ENCODE data around the gene OSER1. TPM values are rescaled to one million over a fixed set of nuclear protein-coding genes. Genes with fewer than 3 reads are reported as not detected.

Gene OSER1
- total and polyA plus RNA-seq, 7 experiments from 2014 or later: 25.0 to 115 (median 43.0) TPM

DNA sequence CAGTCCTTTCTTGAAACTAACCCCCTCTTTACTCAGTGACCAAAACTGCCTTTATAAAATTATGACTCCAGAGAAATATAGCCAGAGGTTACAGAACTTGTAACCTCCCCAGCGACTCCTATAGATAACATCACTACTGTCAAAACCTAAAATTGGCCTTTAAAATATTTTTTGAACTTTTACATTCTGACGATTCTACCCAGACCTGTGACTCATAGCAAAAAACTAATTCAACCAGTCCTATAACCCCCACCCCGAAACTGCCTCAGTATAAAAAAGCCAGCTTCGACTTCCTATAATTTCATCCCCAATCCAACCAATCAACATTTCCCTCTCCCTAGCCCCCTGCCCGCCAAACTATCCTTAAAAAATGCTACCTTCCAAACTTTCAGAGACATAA is 37.5 kb downstream of the OSER1 start:
- peaks cover 0 to 2% (median 0%) of the 10 kb centered on the region in 7 donors for H3K4me1 Mint-ChIP-seq
- peaks cover 0 to 10% (median 2%) of the 10 kb centered on the region in 11 donors for H3K9me3 Mint-ChIP-seq
- no peaks in the 10 kb centered on the region for H3K36me3 Mint-ChIP-seq
- H3K27me3 ChIP-seq (ENCODE audit: control insufficient read depth in 2 of 2, insufficient read depth in 2 of 2, low read length in 2 of 2): no peaks in the 10 kb centered on the region
- H3K36me3 ChIP-seq (ENCODE audit: control insufficient read depth in 2 of 3, insufficient read depth in 3 of 3, low read length in 3 of 3): no peaks in the 10 kb centered on the region
- ATAC-seq (no peak), DNase-seq (no peak)
- no peaks in the 10 kb centered on the region for H3K9me3 ChIP-seq (ENCODE audit: control insufficient read depth in 2 of 3, low read length in 3 of 3)
- no peak overlapping the region for H3K27ac Mint-ChIP-seq
- ChIA-PET POLR2A (no interaction called here), CTCF (no interaction called here)
- no peaks in the 10 kb centered on the region for H3K4me1 ChIP-seq (ENCODE audit: control insufficient read depth in 2 of 2, insufficient read depth in 2 of 2, low read length in 2 of 2)
- H3K27me3 Mint-ChIP-seq: peaks cover 22 to 44% (median 27%) of the 10 kb centered on the region in 5 donors
- no peak overlapping the region for H3K4me3 ChIP-seq (ENCODE audit: low read length)
- H3K27ac ChIP-seq (ENCODE audit: low read depth, low read length): no peak overlapping the region
- no peak overlapping the region for H3K4me3 Mint-ChIP-seq
- intact Hi-C loops (cut with micrococcal nuclease): no loop called here

DNA sequence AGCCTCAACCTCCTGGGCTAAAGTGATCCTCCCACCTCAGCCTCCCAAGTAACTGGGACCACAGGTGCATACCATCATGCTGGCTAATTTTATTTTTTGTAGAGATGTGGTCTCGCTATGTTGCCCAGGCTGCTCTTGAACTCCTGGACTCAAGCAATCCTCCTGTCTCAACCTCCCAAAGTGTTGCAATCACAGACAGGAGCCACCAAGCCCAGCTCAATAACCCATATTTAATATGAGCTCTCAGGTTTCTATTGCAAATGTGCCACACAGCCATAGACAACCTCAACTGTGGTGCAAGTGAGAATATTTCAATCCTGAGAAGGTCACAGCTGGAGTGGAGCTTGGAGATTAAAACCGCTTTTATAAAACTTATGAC is 38.0 kb downstream of the OSER1 start:
- no peak for ATAC-seq
- Histone ChIP-seq H3K9me3 (ENCODE audit: control insufficient read depth in 2 of 3, low read length in 3 of 3) (no peaks in the 10 kb centered on the region), H3K27ac (ENCODE audit: low read depth, low read length) (no peak overlapping the region), H3K36me3 (ENCODE audit: control insufficient read depth in 2 of 3, insufficient read depth in 3 of 3, low read length in 3 of 3) (no peaks in the 10 kb centered on the region), H3K4me1 (ENCODE audit: control insufficient read depth in 2 of 2, insufficient read depth in 2 of 2, low read length in 2 of 2) (no peaks in the 10 kb centered on the region), H3K4me3 (ENCODE audit: low read length) (no peak overlapping the region), H3K27me3 (ENCODE audit: control insufficient read depth in 2 of 2, insufficient read depth in 2 of 2, low read length in 2 of 2) (no peaks in the 10 kb centered on the region)
- CTCF ChIA-PET: no interaction called here
- no peaks in the 10 kb centered on the region for H3K36me3 Mint-ChIP-seq
- H3K27me3 Mint-ChIP-seq: peaks cover 22 to 44% (median 29%) of the 10 kb centered on the region in 5 donors
- peaks cover 0 to 10% (median 2%) of the 10 kb centered on the region in 11 donors for H3K9me3 Mint-ChIP-seq
- DNase-seq: no peak
- intact Hi-C loops (cut with micrococcal nuclease): no loop called here
- H3K27ac Mint-ChIP-seq: no peak overlapping the region
- no peak overlapping the region for H3K4me3 Mint-ChIP-seq
- peaks cover 0 to 2% (median 0%) of the 10 kb centered on the region in 7 donors for H3K4me1 Mint-ChIP-seq
- POLR2A ChIA-PET: no interaction called here

DNA sequence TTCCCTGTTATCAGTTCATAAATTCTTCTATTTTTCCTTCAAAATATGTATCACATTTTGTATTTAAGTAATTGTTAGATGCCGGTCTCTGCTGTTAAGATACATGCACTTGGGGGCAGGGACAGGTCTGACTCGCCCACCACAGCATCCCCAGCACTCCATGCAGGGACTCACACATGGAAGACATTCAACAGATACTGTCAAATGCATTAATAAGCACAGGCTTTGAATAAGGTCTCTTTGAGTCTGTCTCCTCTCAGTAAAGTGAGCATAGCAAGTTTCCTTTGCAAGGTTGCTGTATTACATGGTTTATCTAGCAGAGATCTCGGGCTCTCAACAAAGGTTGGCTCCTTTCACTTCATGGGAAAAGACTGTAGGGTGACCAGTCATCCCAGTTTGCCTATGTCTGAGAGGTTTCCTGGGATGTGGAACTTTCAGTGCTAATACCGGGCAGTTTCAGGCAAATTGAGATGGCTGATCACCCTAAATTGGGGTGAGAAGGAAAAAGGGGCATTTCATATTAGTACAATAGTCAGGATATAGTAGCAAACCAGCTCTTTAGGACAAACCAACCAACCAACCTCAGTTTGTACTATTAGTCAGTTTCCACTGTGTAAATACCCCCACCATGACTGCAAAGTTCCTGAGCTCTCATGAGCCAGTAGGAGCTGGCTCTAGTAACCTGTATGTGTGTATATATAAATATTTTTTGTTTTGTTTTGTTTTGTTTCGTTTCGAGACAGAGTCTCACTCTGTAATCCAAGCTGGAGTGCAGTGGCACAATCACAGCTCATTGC is 38.6 kb downstream of the OSER1 start:
- Histone ChIP-seq H3K4me1 (ENCODE audit: control insufficient read depth in 2 of 2, insufficient read depth in 2 of 2, low read length in 2 of 2) (no peaks in the 10 kb centered on the region), H3K27me3 (ENCODE audit: control insufficient read depth in 2 of 2, insufficient read depth in 2 of 2, low read length in 2 of 2) (no peaks in the 10 kb centered on the region), H3K9me3 (ENCODE audit: control insufficient read depth in 2 of 3, low read length in 3 of 3) (no peaks in the 10 kb centered on the region), H3K4me3 (ENCODE audit: low read length) (no peak overlapping the region), H3K27ac (ENCODE audit: low read depth, low read length) (no peak overlapping the region), H3K36me3 (ENCODE audit: control insufficient read depth in 2 of 3, insufficient read depth in 3 of 3, low read length in 3 of 3) (no peaks in the 10 kb centered on the region)
- ChIA-PET POLR2A (no interaction called here), CTCF (no interaction called here)
- Mint-ChIP-seq H3K4me1 (peaks cover 0 to 2% (median 0%) of the 10 kb centered on the region in 7 donors), H3K4me3 (no peak overlapping the region), H3K36me3 (no peaks in the 10 kb centered on the region), H3K27me3 (peaks cover 22 to 44% (median 35%) of the 10 kb centered on the region in 5 donors), H3K27ac (no peak overlapping the region), H3K9me3 (peaks cover 0 to 10% (median 2%) of the 10 kb centered on the region in 11 donors)
- ATAC-seq (no peak), DNase-seq (no peak)
- intact Hi-C loops (cut with micrococcal nuclease): no loop called here

DNA sequence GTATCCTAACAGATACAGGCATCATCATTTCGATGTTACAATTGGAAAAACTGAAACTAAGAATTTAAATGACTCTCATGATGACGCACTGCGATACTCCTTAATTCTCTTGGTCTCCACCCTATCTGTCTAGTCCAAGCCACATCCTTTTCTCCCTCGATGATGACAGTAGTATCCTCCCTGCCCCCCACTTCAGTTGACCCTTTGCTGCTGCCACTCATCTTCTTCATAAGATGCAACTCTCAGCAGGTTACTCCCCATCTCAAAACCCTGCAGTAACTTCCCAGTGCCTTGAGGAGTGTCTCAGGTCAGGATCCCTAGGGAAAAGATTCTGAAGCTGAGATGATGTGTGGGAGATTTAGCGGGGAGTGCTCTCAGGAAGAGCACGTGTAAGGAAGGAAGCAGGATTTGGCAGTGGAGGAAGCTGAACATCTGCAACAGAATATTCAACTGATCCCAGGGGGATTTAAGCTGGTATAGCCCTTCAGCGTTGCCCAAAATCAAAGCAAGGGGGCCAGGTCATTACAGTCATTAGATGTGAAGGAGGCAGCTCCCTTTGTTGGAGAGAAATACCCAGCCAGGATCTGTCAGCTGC is 39.7 kb downstream of the OSER1 start:
- Histone ChIP-seq H3K4me3 (ENCODE audit: low read length) (no peak overlapping the region), H3K36me3 (ENCODE audit: control insufficient read depth in 2 of 3, insufficient read depth in 3 of 3, low read length in 3 of 3) (no peaks in the 10 kb centered on the region), H3K4me1 (ENCODE audit: control insufficient read depth in 2 of 2, insufficient read depth in 2 of 2, low read length in 2 of 2) (no peaks in the 10 kb centered on the region), H3K27ac (ENCODE audit: low read depth, low read length) (no peak overlapping the region), H3K27me3 (ENCODE audit: control insufficient read depth in 2 of 2, insufficient read depth in 2 of 2, low read length in 2 of 2) (no peaks in the 10 kb centered on the region), H3K9me3 (ENCODE audit: control insufficient read depth in 2 of 3, low read length in 3 of 3) (no peaks in the 10 kb centered on the region)
- Mint-ChIP-seq H3K9me3 (peaks cover 0 to 10% (median 2%) of the 10 kb centered on the region in 11 donors), H3K4me1 (peaks cover 0 to 2% (median 0%) of the 10 kb centered on the region in 7 donors), H3K4me3 (no peak overlapping the region), H3K36me3 (no peaks in the 10 kb centered on the region), H3K27ac (no peak overlapping the region), H3K27me3 (peaks cover 20 to 43% (median 42%) of the 10 kb centered on the region in 5 donors)
- POLR2A ChIA-PET: no interaction called here
- ATAC-seq (no peak), DNase-seq (no peak)
- CTCF ChIA-PET: interaction anchor here (0.6 kb wide), 1 partner anchor 50 kb away, joined by 3 read pairs; no protein-coding TSS in a partner anchor
- intact Hi-C loops (cut with micrococcal nuclease): no loop called here

DNA sequence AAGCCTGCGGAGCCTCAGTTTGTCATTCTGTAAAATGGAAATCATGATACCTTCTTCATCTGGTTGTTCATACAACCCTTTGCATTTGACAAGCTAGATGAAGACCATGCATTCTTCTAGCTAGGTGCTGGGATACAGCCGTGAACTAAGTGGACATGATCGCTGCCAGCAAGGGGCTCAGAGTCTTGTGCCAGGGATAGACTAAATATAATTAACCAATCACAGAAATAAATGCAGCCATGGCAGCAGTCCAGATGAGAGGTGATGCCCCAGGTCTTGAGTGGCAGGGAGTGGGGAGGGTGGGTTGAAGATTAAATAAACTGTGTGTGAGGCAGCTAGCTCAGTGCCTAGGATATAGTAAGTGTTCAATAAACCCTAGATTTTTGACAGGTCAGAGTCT is 42.8 kb downstream of the OSER1 start:
- Histone ChIP-seq H3K36me3 (ENCODE audit: control insufficient read depth in 2 of 3, insufficient read depth in 3 of 3, low read length in 3 of 3) (no peaks in the 10 kb centered on the region), H3K4me3 (ENCODE audit: low read length) (no peak overlapping the region), H3K27me3 (ENCODE audit: control insufficient read depth in 2 of 2, insufficient read depth in 2 of 2, low read length in 2 of 2) (no peaks in the 10 kb centered on the region), H3K9me3 (ENCODE audit: control insufficient read depth in 2 of 3, low read length in 3 of 3) (no peaks in the 10 kb centered on the region), H3K27ac (ENCODE audit: low read depth, low read length) (no peak overlapping the region), H3K4me1 (ENCODE audit: control insufficient read depth in 2 of 2, insufficient read depth in 2 of 2, low read length in 2 of 2) (no peaks in the 10 kb centered on the region)
- Mint-ChIP-seq H3K36me3 (peaks cover 0 to 3% (median 0%) of the 10 kb centered on the region in 5 donors), H3K27me3 (peaks cover 24 to 55% (median 54%) of the 10 kb centered on the region in 5 donors), H3K4me1 (peaks cover 0 to 2% (median 0%) of the 10 kb centered on the region in 7 donors), H3K4me3 (no peak overlapping the region), H3K27ac (no peak overlapping the region), H3K9me3 (peaks cover 0 to 10% (median 3%) of the 10 kb centered on the region in 11 donors)
- DNase-seq (no peak), ATAC-seq (no peak)
- POLR2A ChIA-PET: no interaction called here
- intact Hi-C loops (cut with micrococcal nuclease): no loop called here
- CTCF ChIA-PET: interaction anchor here (0.6 to 1.2 kb wide), 2 partner anchors 50 to 404 kb away, joined by 3 to 4 read pairs; no protein-coding TSS in a partner anchor

DNA sequence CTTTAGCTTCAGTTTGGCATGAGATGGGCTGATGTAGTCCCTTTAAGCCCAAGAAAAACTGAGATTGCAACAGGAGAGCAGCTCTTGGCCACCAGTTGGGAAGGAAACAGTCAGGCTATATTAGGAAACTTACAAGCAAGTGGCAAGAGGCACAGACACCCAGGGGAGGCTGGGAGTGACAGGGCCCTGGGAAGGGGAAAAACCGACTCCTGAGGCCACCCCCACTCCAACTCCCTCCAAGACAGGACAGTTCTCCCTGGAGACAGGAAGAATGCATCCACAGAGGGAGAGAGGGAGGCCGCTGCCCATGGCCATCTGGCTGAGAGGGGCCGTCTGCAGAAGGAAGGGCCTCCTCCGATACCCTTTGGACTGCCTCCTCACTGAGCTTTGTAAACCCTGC is 44.1 kb downstream of the OSER1 start:
- Histone ChIP-seq H3K9me3 (ENCODE audit: control insufficient read depth in 2 of 3, low read length in 3 of 3) (no peaks in the 10 kb centered on the region), H3K4me3 (ENCODE audit: low read length) (no peak overlapping the region), H3K27me3 (ENCODE audit: control insufficient read depth in 2 of 2, insufficient read depth in 2 of 2, low read length in 2 of 2) (no peaks in the 10 kb centered on the region), H3K36me3 (ENCODE audit: control insufficient read depth in 2 of 3, insufficient read depth in 3 of 3, low read length in 3 of 3) (no peaks in the 10 kb centered on the region), H3K4me1 (ENCODE audit: control insufficient read depth in 2 of 2, insufficient read depth in 2 of 2, low read length in 2 of 2) (no peaks in the 10 kb centered on the region), H3K27ac (ENCODE audit: low read depth, low read length) (no peak overlapping the region)
- DNase-seq: no peak
- H3K36me3 Mint-ChIP-seq: peaks cover 0 to 3% (median 0%) of the 10 kb centered on the region in 5 donors
- no peak for ATAC-seq
- H3K4me3 Mint-ChIP-seq: no peak overlapping the region
- CTCF ChIA-PET: no interaction called here
- no peak overlapping the region for H3K27ac Mint-ChIP-seq
- POLR2A ChIA-PET: no interaction called here
- intact Hi-C loops (cut with micrococcal nuclease): no loop called here
- peaks cover 26 to 59% (median 48%) of the 10 kb centered on the region in 5 donors for H3K27me3 Mint-ChIP-seq
- peaks cover 0 to 2% (median 0%) of the 10 kb centered on the region in 7 donors for H3K4me1 Mint-ChIP-seq
- peaks cover 0 to 10% (median 3%) of the 10 kb centered on the region in 11 donors for H3K9me3 Mint-ChIP-seq

Data from naive thymus-derived CD4-positive, alpha-beta T cell (primary cell).